H1 (cell line): ENCODE measurements around the gene STPG1. TPM values are rescaled to one million over a fixed set of nuclear protein-coding genes. Genes with fewer than 3 reads are reported as not detected.

Experiments used
- CTCF ChIA-PET: fragments of 300-600 bp; sonication (Branson Sonifier 250); formaldehyde crosslinking; loops from one replicate; lab custom pipeline; 2021; ENCODE audit not compliant: partially characterized antibody; lab: Charles Lee
- POLR2A ChIA-PET: fragments of 300-600 bp; sonication (Branson Sonifier 250); formaldehyde crosslinking; loops from one replicate; lab custom pipeline; 2021; ENCODE audit warnings: inconsistent platforms; ENCODE audit not compliant: partially characterized antibody; lab: Charles Lee
- DNase-seq, 2 experiments: peaks; one replicate each; pipeline versions ENCODE4 v3.0.0 to v3.0.0-alpha.2; 2010 to 2022; ENCODE audit warnings: low spot score in 2 of 2, low read depth in 1 of 2, mixed read lengths in 1 of 2
- FAIRE-seq: peaks from 2 replicates; lab custom pipeline; 2011; peaks lifted over from hg19 to GRCh38; lab: Jason Lieb, UNC
- H2AFZ ChIP-seq: 2 replicates; pipeline ENCODE4 v1.8.1; 2012; ENCODE audit warnings: low read length, inconsistent platforms
- H2AK5ac ChIP-seq: 2 replicates; pipeline ENCODE4 v1.6.1; 2013; ENCODE audit warnings: low read depth, low read length
- H2BK120ac ChIP-seq: replicated peaks from 2 replicates; pipeline ENCODE3; 2013; ENCODE audit warnings: low read depth, low read length, inconsistent platforms
- H2BK12ac ChIP-seq: 2 replicates; pipeline ENCODE4 v1.6.1; 2013; ENCODE audit warnings: low read depth, low read length
- H2BK15ac ChIP-seq: 2 replicates; pipeline ENCODE4 v1.6.1; 2013; ENCODE audit warnings: low read length
- H2BK20ac ChIP-seq: 2 replicates; pipeline ENCODE4 v1.6.1; 2013; ENCODE audit warnings: low read length
- H2BK5ac ChIP-seq: 2 replicates; pipeline ENCODE4 v1.6.1; 2013; ENCODE audit warnings: low read depth, low read length
- H3K14ac ChIP-seq: 2 replicates; pipeline ENCODE4 v1.6.1; 2013; ENCODE audit warnings: inconsistent platforms; ENCODE audit not compliant: insufficient read length
- H3K18ac ChIP-seq: 2 replicates; pipeline ENCODE4 v1.6.1; 2013; ENCODE audit warnings: low read length; ENCODE audit errors: extremely low read depth
- H3K23ac ChIP-seq: 2 replicates; pipeline ENCODE4 v1.6.1; 2013; ENCODE audit warnings: inconsistent platforms; ENCODE audit not compliant: insufficient read length
- H3K23me2 ChIP-seq: 2 replicates; pipeline ENCODE4 v1.6.1; 2013; ENCODE audit warnings: low read depth, low read length
- H3K27ac ChIP-seq: 2 replicates; pipeline ENCODE4 v1.6.1; 2011; ENCODE audit warnings: low read depth, low read length, inconsistent platforms
- H3K27me3 ChIP-seq, 4 experiments: replicated peaks in 1 of 4; 1 replicate in 1 of 4; 2 replicates in 3 of 4; pipeline versions ENCODE4 v1.6.1 to v1.8.1; 2011 to 2013; ENCODE audit warnings: low read length in 3 of 4, mild to moderate bottlenecking in 3 of 4, inconsistent platforms in 2 of 4, mixed read lengths in 2 of 4, moderate library complexity in 1 of 4; ENCODE audit not compliant: control insufficient read depth in 3 of 4, insufficient read depth in 3 of 4; ENCODE audit errors: extremely low read depth in 1 of 4
- H3K36me3 ChIP-seq, 4 experiments: 2 replicates each; pipeline versions ENCODE4 v1.6.1 to v1.8.1; 2011 to 2013; ENCODE audit warnings: mild to moderate bottlenecking in 4 of 4, low read length in 3 of 4, moderate library complexity in 2 of 4, control low read depth in 1 of 4, inconsistent platforms in 1 of 4; ENCODE audit not compliant: insufficient read depth in 4 of 4, control insufficient read depth in 2 of 4
- H3K4ac ChIP-seq: replicated peaks from 2 replicates; pipeline ENCODE3; 2013; ENCODE audit warnings: low read length, low read depth, mixed read lengths, inconsistent platforms; ENCODE audit not compliant: insufficient read length
- H3K4me1 ChIP-seq, 4 experiments: replicated peaks in 1 of 4; 1 replicate in 1 of 4; 2 replicates in 3 of 4; pipeline versions ENCODE4 v1.6.1 to v1.8.1; 2011 to 2013; ENCODE audit warnings: low read length in 3 of 4, inconsistent platforms in 2 of 4, mixed read lengths in 1 of 4; ENCODE audit not compliant: insufficient read depth in 4 of 4, control insufficient read depth in 3 of 4
- H3K4me2 ChIP-seq, 2 experiments: 2 replicates each; pipeline versions ENCODE4 v1.6.1 to v1.8.1; 2011 to 2013; ENCODE audit warnings: low read depth in 2 of 2, low read length in 2 of 2, control low read depth in 1 of 2, inconsistent platforms in 1 of 2, mild to moderate bottlenecking in 1 of 2; ENCODE audit not compliant: insufficient read depth in 1 of 2
- H3K4me3 ChIP-seq, 4 experiments: fragments of 200-600, 300-600 bp in 1 of 4; sonication (generic), shearing (Covaris generic), sonication (Bioruptor Twin) in 1 of 4; 2 replicates each; pipeline versions ENCODE4 v1.5.1 to v1.8.1; 2011 to 2016; ENCODE audit warnings: low read length in 4 of 4, low read depth in 3 of 4, control low read depth in 2 of 4, inconsistent platforms in 2 of 4, mild to moderate bottlenecking in 2 of 4, mixed read lengths in 1 of 4, moderate library complexity in 1 of 4; ENCODE audit not compliant: insufficient read depth in 2 of 4; ENCODE audit errors: extremely low read depth in 1 of 4
- H3K56ac ChIP-seq: replicated peaks from 2 replicates; pipeline ENCODE3; 2013; ENCODE audit warnings: low read depth, mild to moderate bottlenecking, mixed read lengths, low read length, inconsistent platforms; ENCODE audit not compliant: insufficient read length
- H3K79me1 ChIP-seq: 2 replicates; pipeline ENCODE4 v1.6.1; 2013; ENCODE audit warnings: low read depth, low read length, control low read depth
- H3K79me2 ChIP-seq, 2 experiments: 2 replicates each; pipeline versions ENCODE4 v1.6.1 to v1.8.1; 2012 to 2013; ENCODE audit warnings: low read length in 2 of 2, mild to moderate bottlenecking in 2 of 2, inconsistent platforms in 1 of 2; ENCODE audit not compliant: insufficient read depth in 2 of 2, control insufficient read depth in 1 of 2
- H3K9ac ChIP-seq, 4 experiments: replicated peaks in 1 of 4; 1 replicate in 1 of 4; 2 replicates in 3 of 4; pipeline versions ENCODE4 v1.6.1 to v1.8.1; 2011 to 2013; ENCODE audit warnings: low read depth in 3 of 4, low read length in 3 of 4, control low read depth in 2 of 4, mild to moderate bottlenecking in 2 of 4, moderate library complexity in 2 of 4, inconsistent platforms in 1 of 4; ENCODE audit errors: extremely low read depth in 1 of 4
- H3K9me3 ChIP-seq, 2 experiments: 2 replicates each; pipeline versions ENCODE4 v1.6.1 to v1.8.1; 2012 to 2013; ENCODE audit warnings: mild to moderate bottlenecking in 2 of 2, moderate library complexity in 2 of 2, control low read depth in 1 of 2, inconsistent platforms in 1 of 2, low read depth in 1 of 2, low read length in 1 of 2, mixed read lengths in 1 of 2; ENCODE audit not compliant: insufficient read depth in 2 of 2
- H4K20me1 ChIP-seq, 2 experiments: replicated peaks in 1 of 2; 2 replicates each; pipeline versions ENCODE3 to v1.8.1; 2011 to 2013; ENCODE audit warnings: inconsistent platforms in 2 of 2, low read length in 2 of 2, mild to moderate bottlenecking in 1 of 2; ENCODE audit not compliant: insufficient read depth in 2 of 2, control insufficient read depth in 1 of 2
- H4K5ac ChIP-seq: 2 replicates; pipeline ENCODE4 v1.6.1; 2013; ENCODE audit warnings: low read length, low read depth, mixed read lengths, inconsistent platforms; ENCODE audit not compliant: insufficient read length
- H4K8ac ChIP-seq: 2 replicates; pipeline ENCODE4 v1.8.0; 2013; ENCODE audit warnings: mild to moderate bottlenecking, moderate library complexity, low read length, inconsistent platforms; ENCODE audit not compliant: insufficient read depth; ENCODE audit errors: extremely low read depth
- H4K91ac ChIP-seq: replicated peaks from 2 replicates; pipeline ENCODE3; 2013; ENCODE audit warnings: low read length, mixed read lengths, inconsistent platforms; ENCODE audit not compliant: insufficient read length
- CHD1 ChIP-seq: IDR thresholded peaks from 2 replicates; pipeline ENCODE4 v1.6.1; 2012; ENCODE audit warnings: low read depth, low read length, improper control_type of control experiment
- CTCF ChIP-seq, 3 experiments: IDR thresholded peaks; 1 replicate in 2 of 3; 2 replicates in 1 of 3; pipeline versions ENCODE4 v1.5.1 to v1.6.1; 2011; ENCODE audit warnings: low read length in 3 of 3, mild to moderate bottlenecking in 3 of 3, inconsistent platforms in 2 of 3, low read depth in 1 of 3, moderate library complexity in 1 of 3; ENCODE audit not compliant: insufficient read depth in 1 of 3; ENCODE audit errors: control extremely low read depth in 1 of 3
- EGR1 ChIP-seq: IDR thresholded peaks from 2 replicates; pipeline ENCODE4 v1.6.1; 2011; ENCODE audit warnings: low read depth, low read length, borderline replicate concordance
- HDAC6 ChIP-seq: IDR thresholded peaks from one replicate; pipeline ENCODE4 v1.7.1; 2012; ENCODE audit warnings: low read depth, mild to moderate bottlenecking, inconsistent platforms, low read length, moderate library complexity
- RAD21 ChIP-seq, 2 experiments: IDR thresholded peaks in 1 of 2; conservative IDR thresholded peaks in 1 of 2; 2 replicates each; pipeline ENCODE4 v1.6.1; 2011; ENCODE audit warnings: low read depth in 2 of 2, low read length in 2 of 2, improper control_type of control experiment in 1 of 2, inconsistent platforms in 1 of 2, mild to moderate bottlenecking in 1 of 2, moderate library complexity in 1 of 2
- RXRA ChIP-seq: IDR thresholded peaks from 2 replicates; pipeline ENCODE4 v1.6.1; 2011; ENCODE audit warnings: low read depth, mild to moderate bottlenecking, low read length, moderate library complexity; ENCODE audit not compliant: insufficient read depth
- SP2 ChIP-seq: IDR thresholded peaks from 2 replicates; pipeline ENCODE4 v1.6.1; 2012; ENCODE audit warnings: mild to moderate bottlenecking, low read length, inconsistent platforms
- SP4 ChIP-seq: IDR thresholded peaks from 2 replicates; pipeline ENCODE4 v1.6.1; 2012; ENCODE audit warnings: low read length, inconsistent platforms
- TAF1 ChIP-seq: IDR thresholded peaks from 2 replicates; pipeline ENCODE4 v1.6.1; 2011; ENCODE audit warnings: mild to moderate bottlenecking, low read depth, low read length
- WGBS, 2 experiments: shearing (Covaris generic) in 1 of 2; methylation state at CpG; one replicate each; pipeline versions ENCODE4 v1.1.6 to v1.1.7; 2013 to 2015; ENCODE audit warnings: low lambda C conversion rate in 2 of 2, mixed read lengths in 2 of 2, inconsistent platforms in 1 of 2, low coverage in 1 of 2, missing lambda C conversion rate in 1 of 2; ENCODE audit not compliant: insufficient replicate concordance in 2 of 2, insufficient coverage in 1 of 2, insufficient read length in 1 of 2; ENCODE audit errors: extremely low coverage in 1 of 2, missing lambda C conversion rate in 1 of 2; 5-methylcytosine and 5-hydroxymethylcytosine counted together
- polyA plus RNA-seq, 7 experiments: library from polyadenylated mRNA; depleted of rRNA in 3 of 7; stranded (reverse) in 5 of 7; unstranded in 2 of 7; fragments of >200 nt in 5 of 7; fragments of 200-250 nt in 2 of 7; gene quantifications; 1 replicate in 5 of 7; 2 replicates in 1 of 7; 4 replicates in 1 of 7; pipeline versions ENCODE4 v1.2.1 to v1.2.3, GENCODE V29; 2011 to 2013; ENCODE audit warnings: missing spikeins in 2 of 7, mixed read lengths in 2 of 7
- total RNA-seq: library from RNA; stranded (reverse); fragmentation: NEBNext Ultra II Directional; extraction: Animal tissue kit (Norgen Biotek cat#: 25700); gene quantifications from 2 replicates; pipeline ENCODE4 v1.2.1, GENCODE V29; 2021

The STPG1 gene
- total and polyA plus RNA-seq, 2 of the 8 experiments (the other 6 are each of a cell fraction or from before 2014, with no cell fraction given): 10.3 to 11.2 TPM

GRCh38 chr1:24390924-24391782, 22.4 kb downstream of the STPG1 start:
- H3K56ac ChIP-seq: no peak overlapping the region
- no peak overlapping the region for H2AK5ac ChIP-seq
- H2BK120ac ChIP-seq: no peak overlapping the region
- no peaks in the 10 kb centered on the region for H3K27me3 ChIP-seq
- peaks cover 0 to 2% (median 0%) of the 10 kb centered on the region in 4 experiments; a peak in 4 of 7 replicates for H3K4me1 ChIP-seq
- no peak overlapping the region for H2AFZ ChIP-seq
- no peaks in the 10 kb centered on the region for H3K23me2 ChIP-seq
- no peak overlapping the region for H3K4ac ChIP-seq
- H3K27ac ChIP-seq: no peak overlapping the region
- H3K9ac ChIP-seq: no peak overlapping the region
- no peak overlapping the region for H3K4me3 ChIP-seq
- H3K23ac ChIP-seq: no peak overlapping the region
- H3K4me2 ChIP-seq: no peak overlapping the region
- no peak overlapping the region for H3K14ac ChIP-seq
- no peaks in the 10 kb centered on the region for H3K9me3 ChIP-seq
- no peaks in the 10 kb centered on the region for H4K20me1 ChIP-seq
- FAIRE-seq: no peak
- no peaks in the 10 kb centered on the region for H3K36me3 ChIP-seq
- H2BK12ac ChIP-seq: no peak overlapping the region
- CTCF ChIA-PET: interaction anchor here (0.6 to 8.4 kb wide), 87 partner anchors 9 to 647 kb away, joined by 3 to 465 read pairs (median 5); partner anchors contain the start of genes IFNLR1, NIPAL3 and STPG1
- H3K79me2 ChIP-seq: no peaks in the 10 kb centered on the region
- H2BK15ac ChIP-seq: no peak overlapping the region
- no peak overlapping the region for H3K18ac ChIP-seq
- WGBS, 2 experiments: 36% methylated on average over 12 of the region's 12 CpGs; no CpG with 5 or more reads in 1 of the 2 experiments
- POLR2A ChIA-PET: interaction anchor here (0.6 to 2.2 kb wide), 6 partner anchors 158 to 241 kb away, joined by 3 to 6 read pairs (median 3); no protein-coding TSS in a partner anchor
- no peak overlapping the region for H2BK20ac ChIP-seq
- H3K79me1 ChIP-seq: no peaks in the 10 kb centered on the region
- no peak overlapping the region for H4K91ac ChIP-seq
- no peak overlapping the region for H4K8ac ChIP-seq
- H2BK5ac ChIP-seq: no peak overlapping the region
- no peak overlapping the region for H4K5ac ChIP-seq
- peak in 1 of 2 experiments; percentile 66 for DNase-seq
- TF ChIP-seq CTCF (IDR thresholded peaks at IDR 0.05; ENCODE audit: control extremely low read depth in 1 of 3, insufficient read depth in 1 of 3, low read depth in 1 of 3, low read length in 3 of 3) (peak; percentile 93 to 96 (median 95)), RAD21 (IDR thresholded peaks at IDR 0.05 in 1 of 2, conservative IDR thresholded peaks at IDR 0.05 in 1 of 2; ENCODE audit: low read depth in 2 of 2, low read length in 2 of 2) (peak; percentile 98), CHD1 (no peak), HDAC6 (no peak), EGR1 (no peak), SP2 (no peak), RXRA (no peak), SP4 (no peak), TAF1 (no peak)
